Suprapubic skin (tissue), 4 donors: ENCODE measurements around the gene GPD1L. TPM values are rescaled to one million over a fixed set of nuclear protein-coding genes. Genes with fewer than 3 reads are reported as not detected.

Source experiments
- DNase-seq, 2 donors: peaks; one replicate each; pipeline ENCODE4 v3.0.0-alpha.2; 2019; ENCODE audit warnings: low spot score in 2 of 2
- H3K27ac ChIP-seq: fragments of 200-600 bp; sonication (generic); one replicate; pipeline ENCODE4 v1.5.1; 2019
- H3K27me3 ChIP-seq: fragments of 200-600 bp; sonication (generic); one replicate; pipeline ENCODE4 v1.5.1; 2019
- H3K36me3 ChIP-seq: fragments of 200-600 bp; sonication (generic); one replicate; pipeline ENCODE4 v1.5.1; 2019
- H3K4me1 ChIP-seq: fragments of 200-600 bp; sonication (generic); one replicate; pipeline ENCODE4 v1.5.1; 2019
- H3K4me3 ChIP-seq: fragments of 200-600 bp; sonication (generic); one replicate; pipeline ENCODE4 v1.5.1; 2019; ENCODE audit warnings: mild to moderate bottlenecking
- H3K9me3 ChIP-seq: fragments of 200-600 bp; sonication (generic); one replicate; pipeline ENCODE4 v1.5.1; 2019
- CTCF ChIP-seq, 2 donors: fragments of 200-600 bp in 1 of 2; fragments of 450-650 bp in 1 of 2; sonication (generic) in 1 of 2; IDR thresholded peaks; one replicate each; pipeline ENCODE4 v1.5.1; 2016 to 2019; ENCODE audit warnings: antibody characterized with exemption in 2 of 2, mild to moderate bottlenecking in 1 of 2, moderate library complexity in 1 of 2
- EP300 ChIP-seq: sonication (generic); formaldehyde crosslinking; IDR thresholded peaks from one replicate; pipeline ENCODE4 v1.6.1; 2017; ENCODE audit warnings: antibody characterized with exemption
- POLR2A ChIP-seq, 2 donors: fragments of 450-650 bp; IDR thresholded peaks; one replicate each; pipeline ENCODE4 v1.6.1; 2017; ENCODE audit warnings: antibody characterized with exemption in 2 of 2, mild to moderate bottlenecking in 2 of 2, moderate library complexity in 2 of 2
- POLR2AphosphoS5 ChIP-seq, 3 donors: sonication (generic); formaldehyde crosslinking; IDR thresholded peaks; one replicate each; pipeline ENCODE4 v1.6.1; 2017; ENCODE audit warnings: antibody characterized with exemption in 3 of 3
- WGBS: methylation state at CpG from one replicate; pipeline ENCODE4 v1.1.5; 2018; 5-methylcytosine and 5-hydroxymethylcytosine counted together
- total RNA-seq, 4 donors: library from RNA; depleted of rRNA; stranded (reverse); fragments of >200 nt; gene quantifications; one replicate each; pipeline ENCODE4 v1.1.0, GENCODE V29; 2016

GPD1L gene
- total RNA-seq, 4 donors from 2014 or later: 21.4 to 79.9 (median 28.5) TPM

GRCh38 chr3:32155117-32155516, 48.7 kb downstream of the GPD1L start:
- H3K27me3 ChIP-seq: no peaks in the 10 kb centered on the region
- H3K9me3 ChIP-seq: no peaks in the 10 kb centered on the region
- peaks cover 45% of the 10 kb centered on the region for H3K36me3 ChIP-seq
- H3K4me1 ChIP-seq: no peaks in the 10 kb centered on the region
- no peak for TF ChIP-seq CTCF (IDR thresholded peaks at IDR 0.05)
- TF ChIP-seq EP300: no peak
- no peak for TF ChIP-seq POLR2A (IDR thresholded peaks at IDR 0.05)
- TF ChIP-seq POLR2AphosphoS5 (IDR thresholded peaks at IDR 0.05): no peak
- WGBS: 100% methylated on average over 3 of the region's 3 CpGs
- no peak overlapping the region for H3K4me3 ChIP-seq
- no peak for DNase-seq
- no peak overlapping the region for H3K27ac ChIP-seq

GRCh38 chr3:32157600-32158264, 51.3 kb downstream of the GPD1L start:
- no peak overlapping the region for H3K4me3 ChIP-seq
- WGBS: 69% methylated on average over 7 of the region's 7 CpGs
- TF ChIP-seq POLR2AphosphoS5 (IDR thresholded peaks at IDR 0.05): no peak

GRCh38 chr3:32160706-32161214, 54.3 kb downstream of the GPD1L start:
- Histone ChIP-seq H3K27me3 (no peaks in the 10 kb centered on the region), H3K4me1 (no peaks in the 10 kb centered on the region), H3K27ac (no peak overlapping the region), H3K9me3 (no peaks in the 10 kb centered on the region), H3K4me3 (no peak overlapping the region), H3K36me3 (peaks cover 58% of the 10 kb centered on the region)
- WGBS: 86% methylated on average over 3 of the region's 3 CpGs
- no peak for TF ChIP-seq EP300
- no peak for TF ChIP-seq POLR2A (IDR thresholded peaks at IDR 0.05)
- TF ChIP-seq POLR2AphosphoS5 (IDR thresholded peaks at IDR 0.05): no peak
- TF ChIP-seq CTCF (IDR thresholded peaks at IDR 0.05): no peak
- no peak for DNase-seq

More at GRCh38 chr3:32157600-32158264, 51.3 kb downstream of the GPD1L start:
- Histone ChIP-seq H3K9me3 (no peaks in the 10 kb centered on the region), H3K27ac (no peak overlapping the region), H3K27me3 (no peaks in the 10 kb centered on the region), H3K4me1 (no peaks in the 10 kb centered on the region), H3K36me3 (peaks cover 51% of the 10 kb centered on the region)
- no peak for DNase-seq

- no peaks in the 10 kb centered on the region for H3K9me3 ChIP-seq
- H3K27ac ChIP-seq: no peak overlapping the region
- H3K36me3 ChIP-seq: peaks cover 51% of the 10 kb centered on the region
- no peaks in the 10 kb centered on the region for H3K4me1 ChIP-seq
- DNase-seq: no peak
- WGBS: 75% methylated on average over 1 of the region's 1 CpG
- H3K4me3 ChIP-seq: no peak overlapping the region
- no peak for TF ChIP-seq CTCF (IDR thresholded peaks at IDR 0.05)
- no peak for TF ChIP-seq POLR2AphosphoS5 (IDR thresholded peaks at IDR 0.05)
- TF ChIP-seq POLR2A (IDR thresholded peaks at IDR 0.05): no peak
- TF ChIP-seq EP300: no peak
- H3K27me3 ChIP-seq: no peaks in the 10 kb centered on the region
These were observed 59.0 kb downstream of the GPD1L start for GRCh38 chr3:32165442-32165841.

GRCh38 chr3:32166654-32167053, 60.2 kb downstream of the GPD1L start:
- TF ChIP-seq POLR2AphosphoS5 (IDR thresholded peaks at IDR 0.05) (no peak), EP300 (no peak), POLR2A (IDR thresholded peaks at IDR 0.05) (no peak), CTCF (IDR thresholded peaks at IDR 0.05) (no peak)
- Histone ChIP-seq H3K4me3 (no peak overlapping the region), H3K27ac (no peak overlapping the region), H3K27me3 (no peaks in the 10 kb centered on the region), H3K4me1 (no peaks in the 10 kb centered on the region), H3K9me3 (peaks cover 3% of the 10 kb centered on the region), H3K36me3 (peaks cover 41% of the 10 kb centered on the region)
- 93% methylated on average over 4 of the region's 4 CpGs for WGBS
- no peak for DNase-seq
